H1 (cell line): Measurements from ENCODE around the gene SMTNL1. TPM values are rescaled to one million over a fixed set of nuclear protein-coding genes. Genes with fewer than 3 reads are reported as not detected.
A peak's percentile ranks its signal among the peaks of the same experiment; 100 is the strongest.

Source experiments
- CTCF ChIA-PET: fragments of 300-600 bp; sonication (Branson Sonifier 250); formaldehyde crosslinking; loops from one replicate; lab custom pipeline; 2021; ENCODE audit not compliant: partially characterized antibody; lab: Charles Lee
- POLR2A ChIA-PET: fragments of 300-600 bp; sonication (Branson Sonifier 250); formaldehyde crosslinking; loops from one replicate; lab custom pipeline; 2021; ENCODE audit warnings: inconsistent platforms; ENCODE audit not compliant: partially characterized antibody; lab: Charles Lee
- DNase-seq, 2 experiments: peaks; one replicate each; pipeline versions ENCODE4 v3.0.0 to v3.0.0-alpha.2; 2010 to 2022; ENCODE audit warnings: low spot score in 2 of 2, low read depth in 1 of 2, mixed read lengths in 1 of 2
- FAIRE-seq: peaks from 2 replicates; lab custom pipeline; 2011; peaks lifted over from hg19 to GRCh38; lab: Jason Lieb, UNC
- H2AFZ ChIP-seq: 2 replicates; pipeline ENCODE4 v1.8.1; 2012; ENCODE audit warnings: low read length, inconsistent platforms
- H2AK5ac ChIP-seq: 2 replicates; pipeline ENCODE4 v1.6.1; 2013; ENCODE audit warnings: low read depth, low read length
- H2BK120ac ChIP-seq: replicated peaks from 2 replicates; pipeline ENCODE3; 2013; ENCODE audit warnings: low read depth, low read length, inconsistent platforms
- H2BK12ac ChIP-seq: 2 replicates; pipeline ENCODE4 v1.6.1; 2013; ENCODE audit warnings: low read depth, low read length
- H2BK15ac ChIP-seq: 2 replicates; pipeline ENCODE4 v1.6.1; 2013; ENCODE audit warnings: low read length
- H2BK20ac ChIP-seq: 2 replicates; pipeline ENCODE4 v1.6.1; 2013; ENCODE audit warnings: low read length
- H2BK5ac ChIP-seq: 2 replicates; pipeline ENCODE4 v1.6.1; 2013; ENCODE audit warnings: low read depth, low read length
- H3K14ac ChIP-seq: 2 replicates; pipeline ENCODE4 v1.6.1; 2013; ENCODE audit warnings: inconsistent platforms; ENCODE audit not compliant: insufficient read length
- H3K18ac ChIP-seq: 2 replicates; pipeline ENCODE4 v1.6.1; 2013; ENCODE audit warnings: low read length; ENCODE audit errors: extremely low read depth
- H3K23ac ChIP-seq: 2 replicates; pipeline ENCODE4 v1.6.1; 2013; ENCODE audit warnings: inconsistent platforms; ENCODE audit not compliant: insufficient read length
- H3K23me2 ChIP-seq: 2 replicates; pipeline ENCODE4 v1.6.1; 2013; ENCODE audit warnings: low read depth, low read length
- H3K27ac ChIP-seq: 2 replicates; pipeline ENCODE4 v1.6.1; 2011; ENCODE audit warnings: low read depth, low read length, inconsistent platforms
- H3K27me3 ChIP-seq, 4 experiments: replicated peaks in 1 of 4; 1 replicate in 1 of 4; 2 replicates in 3 of 4; pipeline versions ENCODE4 v1.6.1 to v1.8.1; 2011 to 2013; ENCODE audit warnings: low read length in 3 of 4, mild to moderate bottlenecking in 3 of 4, inconsistent platforms in 2 of 4, mixed read lengths in 2 of 4, moderate library complexity in 1 of 4; ENCODE audit not compliant: control insufficient read depth in 3 of 4, insufficient read depth in 3 of 4; ENCODE audit errors: extremely low read depth in 1 of 4
- H3K36me3 ChIP-seq, 4 experiments: 2 replicates each; pipeline versions ENCODE4 v1.6.1 to v1.8.1; 2011 to 2013; ENCODE audit warnings: mild to moderate bottlenecking in 4 of 4, low read length in 3 of 4, moderate library complexity in 2 of 4, control low read depth in 1 of 4, inconsistent platforms in 1 of 4; ENCODE audit not compliant: insufficient read depth in 4 of 4, control insufficient read depth in 2 of 4
- H3K4ac ChIP-seq: replicated peaks from 2 replicates; pipeline ENCODE3; 2013; ENCODE audit warnings: low read length, low read depth, mixed read lengths, inconsistent platforms; ENCODE audit not compliant: insufficient read length
- H3K4me1 ChIP-seq, 4 experiments: replicated peaks in 1 of 4; 1 replicate in 1 of 4; 2 replicates in 3 of 4; pipeline versions ENCODE4 v1.6.1 to v1.8.1; 2011 to 2013; ENCODE audit warnings: low read length in 3 of 4, inconsistent platforms in 2 of 4, mixed read lengths in 1 of 4; ENCODE audit not compliant: insufficient read depth in 4 of 4, control insufficient read depth in 3 of 4
- H3K4me2 ChIP-seq, 2 experiments: 2 replicates each; pipeline versions ENCODE4 v1.6.1 to v1.8.1; 2011 to 2013; ENCODE audit warnings: low read depth in 2 of 2, low read length in 2 of 2, control low read depth in 1 of 2, inconsistent platforms in 1 of 2, mild to moderate bottlenecking in 1 of 2; ENCODE audit not compliant: insufficient read depth in 1 of 2
- H3K4me3 ChIP-seq, 4 experiments: fragments of 200-600, 300-600 bp in 1 of 4; sonication (generic), shearing (Covaris generic), sonication (Bioruptor Twin) in 1 of 4; 2 replicates each; pipeline versions ENCODE4 v1.5.1 to v1.8.1; 2011 to 2016; ENCODE audit warnings: low read length in 4 of 4, low read depth in 3 of 4, control low read depth in 2 of 4, inconsistent platforms in 2 of 4, mild to moderate bottlenecking in 2 of 4, mixed read lengths in 1 of 4, moderate library complexity in 1 of 4; ENCODE audit not compliant: insufficient read depth in 2 of 4; ENCODE audit errors: extremely low read depth in 1 of 4
- H3K56ac ChIP-seq: replicated peaks from 2 replicates; pipeline ENCODE3; 2013; ENCODE audit warnings: low read depth, mild to moderate bottlenecking, mixed read lengths, low read length, inconsistent platforms; ENCODE audit not compliant: insufficient read length
- H3K79me1 ChIP-seq: 2 replicates; pipeline ENCODE4 v1.6.1; 2013; ENCODE audit warnings: low read depth, low read length, control low read depth
- H3K79me2 ChIP-seq, 2 experiments: 2 replicates each; pipeline versions ENCODE4 v1.6.1 to v1.8.1; 2012 to 2013; ENCODE audit warnings: low read length in 2 of 2, mild to moderate bottlenecking in 2 of 2, inconsistent platforms in 1 of 2; ENCODE audit not compliant: insufficient read depth in 2 of 2, control insufficient read depth in 1 of 2
- H3K9ac ChIP-seq, 4 experiments: replicated peaks in 1 of 4; 1 replicate in 1 of 4; 2 replicates in 3 of 4; pipeline versions ENCODE4 v1.6.1 to v1.8.1; 2011 to 2013; ENCODE audit warnings: low read depth in 3 of 4, low read length in 3 of 4, control low read depth in 2 of 4, mild to moderate bottlenecking in 2 of 4, moderate library complexity in 2 of 4, inconsistent platforms in 1 of 4; ENCODE audit errors: extremely low read depth in 1 of 4
- H3K9me3 ChIP-seq, 2 experiments: 2 replicates each; pipeline versions ENCODE4 v1.6.1 to v1.8.1; 2012 to 2013; ENCODE audit warnings: mild to moderate bottlenecking in 2 of 2, moderate library complexity in 2 of 2, control low read depth in 1 of 2, inconsistent platforms in 1 of 2, low read depth in 1 of 2, low read length in 1 of 2, mixed read lengths in 1 of 2; ENCODE audit not compliant: insufficient read depth in 2 of 2
- H4K20me1 ChIP-seq, 2 experiments: replicated peaks in 1 of 2; 2 replicates each; pipeline versions ENCODE3 to v1.8.1; 2011 to 2013; ENCODE audit warnings: inconsistent platforms in 2 of 2, low read length in 2 of 2, mild to moderate bottlenecking in 1 of 2; ENCODE audit not compliant: insufficient read depth in 2 of 2, control insufficient read depth in 1 of 2
- H4K5ac ChIP-seq: 2 replicates; pipeline ENCODE4 v1.6.1; 2013; ENCODE audit warnings: low read length, low read depth, mixed read lengths, inconsistent platforms; ENCODE audit not compliant: insufficient read length
- H4K8ac ChIP-seq: 2 replicates; pipeline ENCODE4 v1.8.0; 2013; ENCODE audit warnings: mild to moderate bottlenecking, moderate library complexity, low read length, inconsistent platforms; ENCODE audit not compliant: insufficient read depth; ENCODE audit errors: extremely low read depth
- H4K91ac ChIP-seq: replicated peaks from 2 replicates; pipeline ENCODE3; 2013; ENCODE audit warnings: low read length, mixed read lengths, inconsistent platforms; ENCODE audit not compliant: insufficient read length
- CBX8 ChIP-seq: fragments of 300-800, 300-1000 bp; sonication (generic); IDR thresholded peaks from 2 replicates; pipeline ENCODE4 v1.7.1; 2016; ENCODE audit warnings: low read depth, low read length, borderline replicate concordance
- GTF2F1 ChIP-seq: IDR thresholded peaks from 2 replicates; pipeline ENCODE4 v1.6.1; 2012; ENCODE audit warnings: low read depth, low read length, improper control_type of control experiment, borderline replicate concordance
- HDAC6 ChIP-seq: IDR thresholded peaks from one replicate; pipeline ENCODE4 v1.7.1; 2012; ENCODE audit warnings: low read depth, mild to moderate bottlenecking, inconsistent platforms, low read length, moderate library complexity
- KDM1A ChIP-seq: fragments of 200-600, 300-600 bp; sonication (generic); IDR thresholded peaks from 2 replicates; pipeline ENCODE4 v1.7.1; 2016; ENCODE audit warnings: mild to moderate bottlenecking, low read length, borderline replicate concordance
- NANOG ChIP-seq: IDR thresholded peaks from 2 replicates; pipeline ENCODE4 v1.6.1; 2011; ENCODE audit warnings: low read length, low read depth, mild to moderate bottlenecking, inconsistent platforms; ENCODE audit not compliant: insufficient read depth, poor library complexity, severe bottlenecking
- POU5F1 ChIP-seq: IDR thresholded peaks from 2 replicates; pipeline ENCODE4 v1.6.1; 2011; ENCODE audit warnings: low read depth, mild to moderate bottlenecking, low read length, moderate library complexity
- WGBS, 2 experiments: shearing (Covaris generic) in 1 of 2; methylation state at CpG; one replicate each; pipeline versions ENCODE4 v1.1.6 to v1.1.7; 2013 to 2015; ENCODE audit warnings: low lambda C conversion rate in 2 of 2, mixed read lengths in 2 of 2, inconsistent platforms in 1 of 2, low coverage in 1 of 2, missing lambda C conversion rate in 1 of 2; ENCODE audit not compliant: insufficient replicate concordance in 2 of 2, insufficient coverage in 1 of 2, insufficient read length in 1 of 2; ENCODE audit errors: extremely low coverage in 1 of 2, missing lambda C conversion rate in 1 of 2; 5-methylcytosine and 5-hydroxymethylcytosine counted together
- polyA plus RNA-seq, 7 experiments: library from polyadenylated mRNA; depleted of rRNA in 3 of 7; stranded (reverse) in 5 of 7; unstranded in 2 of 7; fragments of >200 nt in 5 of 7; fragments of 200-250 nt in 2 of 7; gene quantifications; 1 replicate in 5 of 7; 2 replicates in 1 of 7; 4 replicates in 1 of 7; pipeline versions ENCODE4 v1.2.1 to v1.2.3, GENCODE V29; 2011 to 2013; ENCODE audit warnings: missing spikeins in 2 of 7, mixed read lengths in 2 of 7
- total RNA-seq: library from RNA; stranded (reverse); fragmentation: NEBNext Ultra II Directional; extraction: Animal tissue kit (Norgen Biotek cat#: 25700); gene quantifications from 2 replicates; pipeline ENCODE4 v1.2.1, GENCODE V29; 2021
- TF ChIP-seq, protein P1 (sequence below), 3 experiments: IDR thresholded peaks; 1 replicate in 2 of 3; 2 replicates in 1 of 3; pipeline versions ENCODE4 v1.5.1 to v1.6.1; 2011; ENCODE audit warnings: low read length in 3 of 3, mild to moderate bottlenecking in 3 of 3, inconsistent platforms in 2 of 3, low read depth in 1 of 3, moderate library complexity in 1 of 3; ENCODE audit not compliant: insufficient read depth in 1 of 3; ENCODE audit errors: control extremely low read depth in 1 of 3
- TF ChIP-seq, protein P2 (sequence below): IDR thresholded peaks from 2 replicates; pipeline ENCODE4 v1.6.1; 2011; ENCODE audit warnings: low read length, improper control_type of control experiment

SMTNL1 gene
- total and polyA plus RNA-seq, 2 of the 8 experiments (the other 6 are each of a cell fraction or from before 2014, with no cell fraction given) = 0.18 TPM; not detected in 1

DNA sequence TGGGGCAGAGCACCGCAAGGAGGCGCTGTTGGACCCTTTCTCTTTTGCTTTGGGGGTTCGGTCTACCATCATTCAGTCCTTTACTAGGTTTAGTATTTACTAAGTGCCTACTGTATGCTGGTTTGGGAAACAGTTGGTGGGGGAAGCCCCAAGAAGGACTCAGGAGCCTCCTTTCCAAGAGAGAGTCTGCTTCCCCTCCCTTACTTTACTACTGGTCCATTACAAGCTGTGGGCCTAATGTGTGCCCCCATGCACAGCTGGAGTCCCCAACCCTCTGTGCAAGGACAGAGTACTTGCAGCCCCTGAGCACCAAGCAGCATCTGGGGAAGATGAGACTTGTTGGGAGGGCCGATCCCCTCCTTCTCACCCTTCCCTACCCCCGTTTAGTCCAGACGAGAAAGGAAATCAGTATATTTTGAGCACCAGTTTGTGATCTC lies 31.0 kb downstream of the SMTNL1 start:
- H2AFZ ChIP-seq = no peak overlapping the region
- H3K56ac ChIP-seq = no peak overlapping the region
- H3K23ac ChIP-seq = no peak overlapping the region
- peak overlapping the region; percentile 36 for H2BK120ac ChIP-seq
- H3K79me1 ChIP-seq = no peaks in the 10 kb centered on the region
- H4K20me1 ChIP-seq = no peaks in the 10 kb centered on the region
- peak overlapping the region; percentile 62; the same call in 1 of the 2 replicates for H4K8ac ChIP-seq
- peaks cover 0 to 13% of the 10 kb centered on the region in 2 experiments; a peak in 2 of 4 replicates for H3K79me2 ChIP-seq
- WGBS, 2 experiments = 38% methylated on average over 5 of the region's 6 CpGs; no CpG with 5 or more reads in 1 of the 2 experiments
- peak overlapping the region; percentile 93; the same call in 1 of the 2 replicates for H2BK20ac ChIP-seq
- POLR2A ChIA-PET = interaction anchor here (0.6 to 9.7 kb wide), 26 partner anchors 10 to 173 kb away, joined by 3 to 591 read pairs (median 4); partner anchors contain the start of genes SELENOH, SERPING1, SMTNL1 and YPEL4
- FAIRE-seq = no peak
- H2BK12ac ChIP-seq = peak overlapping the region; percentile 64
- H3K14ac ChIP-seq = no peak overlapping the region
- H3K36me3 ChIP-seq = no peaks in the 10 kb centered on the region
- no peaks in the 10 kb centered on the region for H3K27me3 ChIP-seq
- peak overlapping the region; percentile 85; the same call in 1 of the 2 replicates for H2BK5ac ChIP-seq
- peak overlapping the region; percentile 69 for H4K5ac ChIP-seq
- H3K18ac ChIP-seq = peak overlapping the region; percentile 96
- H3K27ac ChIP-seq = peak overlapping the region; percentile 78; the same call in 1 of the 2 replicates
- H3K9me3 ChIP-seq = no peaks in the 10 kb centered on the region
- H3K23me2 ChIP-seq = peaks cover 6% of the 10 kb centered on the region; the same call in 1 of the 2 replicates
- peak overlapping the region; percentile 85 to 91 for H3K4me2 ChIP-seq
- DNase-seq = peak; percentile 63 to 97
- peak overlapping the region; percentile 96 for H3K4ac ChIP-seq
- CTCF ChIA-PET = interaction anchor here (0.7 to 9.6 kb wide), 43 partner anchors 10 to 249 kb away, joined by 3 to 357 read pairs (median 4); partner anchors contain the start of genes CLP1 and SERPING1
- no peak overlapping the region for H2BK15ac ChIP-seq
- peaks cover 0 to 11% (median 4%) of the 10 kb centered on the region in 4 experiments; a peak in 6 of 7 replicates for H3K4me1 ChIP-seq
- H3K9ac ChIP-seq = peak overlapping the region in 2 of 4 experiments; percentile 90 to 91; a peak in 4 of 7 replicates
- H4K91ac ChIP-seq = peak overlapping the region; percentile 44
- peak overlapping the region; percentile 41 to 89 (median 83) for H3K4me3 ChIP-seq
- H2AK5ac ChIP-seq = no peak overlapping the region
- no peak for TF ChIP-seq NANOG
- TF ChIP-seq POU5F1 = no peak
- TF ChIP-seq GTF2F1 = 0 out of 2 replicates have a peak, but pooled peaks have one; percentile 22
- TF ChIP-seq, protein P1, sequence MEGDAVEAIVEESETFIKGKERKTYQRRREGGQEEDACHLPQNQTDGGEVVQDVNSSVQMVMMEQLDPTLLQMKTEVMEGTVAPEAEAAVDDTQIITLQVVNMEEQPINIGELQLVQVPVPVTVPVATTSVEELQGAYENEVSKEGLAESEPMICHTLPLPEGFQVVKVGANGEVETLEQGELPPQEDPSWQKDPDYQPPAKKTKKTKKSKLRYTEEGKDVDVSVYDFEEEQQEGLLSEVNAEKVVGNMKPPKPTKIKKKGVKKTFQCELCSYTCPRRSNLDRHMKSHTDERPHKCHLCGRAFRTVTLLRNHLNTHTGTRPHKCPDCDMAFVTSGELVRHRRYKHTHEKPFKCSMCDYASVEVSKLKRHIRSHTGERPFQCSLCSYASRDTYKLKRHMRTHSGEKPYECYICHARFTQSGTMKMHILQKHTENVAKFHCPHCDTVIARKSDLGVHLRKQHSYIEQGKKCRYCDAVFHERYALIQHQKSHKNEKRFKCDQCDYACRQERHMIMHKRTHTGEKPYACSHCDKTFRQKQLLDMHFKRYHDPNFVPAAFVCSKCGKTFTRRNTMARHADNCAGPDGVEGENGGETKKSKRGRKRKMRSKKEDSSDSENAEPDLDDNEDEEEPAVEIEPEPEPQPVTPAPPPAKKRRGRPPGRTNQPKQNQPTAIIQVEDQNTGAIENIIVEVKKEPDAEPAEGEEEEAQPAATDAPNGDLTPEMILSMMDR (IDR thresholded peaks at IDR 0.05; ENCODE audit: control extremely low read depth in 1 of 3, insufficient read depth in 1 of 3, low read depth in 1 of 3, low read length in 3 of 3) = peak; percentile 85 to 96 (median 94); a peak in 3 of 4 replicates
- TF ChIP-seq CBX8 = no peak
- TF ChIP-seq KDM1A = peak; percentile 39; the same call in 1 of the 2 replicates
- TF ChIP-seq, protein P2, sequence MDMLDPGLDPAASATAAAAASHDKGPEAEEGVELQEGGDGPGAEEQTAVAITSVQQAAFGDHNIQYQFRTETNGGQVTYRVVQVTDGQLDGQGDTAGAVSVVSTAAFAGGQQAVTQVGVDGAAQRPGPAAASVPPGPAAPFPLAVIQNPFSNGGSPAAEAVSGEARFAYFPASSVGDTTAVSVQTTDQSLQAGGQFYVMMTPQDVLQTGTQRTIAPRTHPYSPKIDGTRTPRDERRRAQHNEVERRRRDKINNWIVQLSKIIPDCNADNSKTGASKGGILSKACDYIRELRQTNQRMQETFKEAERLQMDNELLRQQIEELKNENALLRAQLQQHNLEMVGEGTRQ = no peak
- TF ChIP-seq HDAC6 = no peak
